HG02852 (cell line): ENCODE data around the gene OR8B3.

ENCODE experiments used
- ATAC-seq: cut with Tn5 transposase; IDR thresholded peaks from one replicate; pipeline ENCODE4 v1.9.1; 2021; ENCODE audit warnings: mild to moderate bottlenecking, moderate library complexity; ENCODE audit not compliant: unreplicated experiment

Gene OR8B3

GRCh38 chr11:124380585-124380984 lies 18.2 kb downstream of the OR8B3 start:
- ATAC-seq: no peak

GRCh38 chr11:124376280-124376679 lies 22.5 kb downstream of the OR8B3 start:
- no peak for ATAC-seq

GRCh38 chr11:124359566-124359965 lies 39.3 kb downstream of the OR8B3 start:
- no peak for ATAC-seq

- ATAC-seq: no peak
Observed at GRCh38 chr11:124346311-124346955, 52.4 kb downstream of the OR8B3 start.
